Hepatocyte (in vitro differentiated cells): ENCODE measurements around the gene TSPYL4. TPM values are rescaled to one million over a fixed set of nuclear protein-coding genes. Genes with fewer than 3 reads are reported as not detected.

ENCODE experiments used
- DNase-seq: peaks from one replicate; pipeline ENCODE4 v3.0.0-alpha.2; 2016; ENCODE audit warnings: low spot score
- H2AFZ ChIP-seq: fragments of 200-600 bp; sonication (generic); 2 replicates; pipeline ENCODE4 v1.6.0; 2016; ENCODE audit warnings: antibody characterized with exemption, mild to moderate bottlenecking
- H3K27ac ChIP-seq: fragments of 200-600 bp; sonication (generic); 2 replicates; pipeline ENCODE4 v1.5.1; 2016; ENCODE audit warnings: mild to moderate bottlenecking
- H3K27me3 ChIP-seq: fragments of 200-600 bp; sonication (generic); 2 replicates; pipeline ENCODE4 v1.6.1; 2016
- H3K36me3 ChIP-seq: fragments of 200-600 bp; sonication (generic); replicated peaks from 2 replicates; pipeline ENCODE4 v1.5.1; 2016; ENCODE audit warnings: low read depth; ENCODE audit not compliant: insufficient read depth
- H3K4me1 ChIP-seq: fragments of 200-600 bp; sonication (generic); 2 replicates; pipeline ENCODE4 v1.5.1; 2016; ENCODE audit warnings: mild to moderate bottlenecking, moderate library complexity; ENCODE audit not compliant: insufficient read depth
- H3K4me2 ChIP-seq: fragments of 200-600 bp; sonication (generic); 2 replicates; pipeline ENCODE4 v1.6.0; 2016
- H3K4me3 ChIP-seq: fragments of 200-600 bp; sonication (generic); 2 replicates; pipeline ENCODE4 v1.5.1; 2016; ENCODE audit warnings: mild to moderate bottlenecking
- H3K79me2 ChIP-seq: fragments of 200-600 bp; sonication (generic); 2 replicates; pipeline ENCODE4 v1.6.0; 2017; ENCODE audit warnings: mild to moderate bottlenecking
- H3K9me2 ChIP-seq: fragments of 200-600 bp; sonication (generic); replicated peaks from 2 replicates; pipeline ENCODE4 v1.6.0; 2017; ENCODE audit warnings: mild to moderate bottlenecking; ENCODE audit not compliant: insufficient read depth
- H3K9me3 ChIP-seq: fragments of 200-600 bp; sonication (generic); 2 replicates; pipeline ENCODE4 v1.5.1; 2016; ENCODE audit warnings: low read depth, mild to moderate bottlenecking
- H4K20me1 ChIP-seq: fragments of 200-600 bp; sonication (generic); 2 replicates; pipeline ENCODE4 v1.6.0; 2016; ENCODE audit warnings: mild to moderate bottlenecking; ENCODE audit not compliant: insufficient read depth, poor library complexity, severe bottlenecking
- EZH2 ChIP-seq: fragments of 200-600 bp; sonication (generic); IDR thresholded peaks from 2 replicates; pipeline ENCODE4 v1.6.1; 2016; ENCODE audit warnings: antibody characterized with exemption, mild to moderate bottlenecking, borderline replicate concordance
- EZH2phosphoT487 ChIP-seq: fragments of 200-600 bp; sonication (generic); IDR thresholded peaks from one replicate; pipeline ENCODE4 v1.6.1; 2018; ENCODE audit warnings: antibody characterized with exemption, mild to moderate bottlenecking, low read depth, moderate library complexity; ENCODE audit not compliant: unreplicated experiment, severe bottlenecking
- WGBS: methylation state at CpG from one replicate; pipeline ENCODE4 v1.1.6; 2016; ENCODE audit warnings: low lambda C conversion rate; ENCODE audit errors: missing lambda C conversion rate; 5-methylcytosine and 5-hydroxymethylcytosine counted together
- polyA plus RNA-seq: library from polyadenylated mRNA; unstranded; fragments of >200 nt; fragmentation: Nextera tagmentation; extraction: Ambion mirVana; gene quantifications from 2 replicates; pipeline ENCODE4 v1.2.1, GENCODE V29; 2016
- total RNA-seq: library from RNA; depleted of rRNA; stranded (reverse); fragments of >200 nt; gene quantifications from 2 replicates; pipeline ENCODE4 v1.2.3, GENCODE V29; 2014
- TF ChIP-seq, protein P1 (sequence below): fragments of 200-600 bp; sonication (generic); IDR thresholded peaks from 2 replicates; pipeline ENCODE4 v1.5.1; 2016; ENCODE audit warnings: antibody characterized with exemption, mild to moderate bottlenecking; ENCODE audit not compliant: poor library complexity

Gene TSPYL4
- total and polyA plus RNA-seq, 2 experiments from 2014 or later: 11.9 to 25.3 TPM

DNA sequence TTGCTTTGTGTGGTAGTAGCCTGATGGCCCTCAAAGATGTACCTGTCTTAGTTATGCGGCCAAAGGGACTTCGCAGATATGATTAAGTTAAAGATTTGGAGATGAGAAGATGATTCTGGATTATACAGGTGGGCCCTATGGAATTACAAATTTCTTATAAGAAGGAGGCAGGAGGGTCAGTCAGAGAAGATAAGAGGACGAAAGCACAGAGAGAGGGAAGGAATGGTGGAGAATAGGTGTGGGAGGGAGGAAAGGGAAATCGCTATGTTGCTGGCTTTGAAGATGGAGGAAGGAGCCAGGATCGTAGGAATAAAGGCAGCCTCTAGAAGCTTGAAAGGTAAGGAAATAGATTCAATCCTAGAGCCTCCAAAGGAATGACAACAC lies 27.1 kb upstream of the TSPYL4 start:
- no peaks in the 10 kb centered on the region for H3K36me3 ChIP-seq
- H3K9me3 ChIP-seq: no peaks in the 10 kb centered on the region
- peak overlapping the region; percentile 88 for H3K27ac ChIP-seq
- peak overlapping the region; percentile 75 for H3K4me2 ChIP-seq
- peak overlapping the region; percentile 50 for H2AFZ ChIP-seq
- TF ChIP-seq, protein P1, sequence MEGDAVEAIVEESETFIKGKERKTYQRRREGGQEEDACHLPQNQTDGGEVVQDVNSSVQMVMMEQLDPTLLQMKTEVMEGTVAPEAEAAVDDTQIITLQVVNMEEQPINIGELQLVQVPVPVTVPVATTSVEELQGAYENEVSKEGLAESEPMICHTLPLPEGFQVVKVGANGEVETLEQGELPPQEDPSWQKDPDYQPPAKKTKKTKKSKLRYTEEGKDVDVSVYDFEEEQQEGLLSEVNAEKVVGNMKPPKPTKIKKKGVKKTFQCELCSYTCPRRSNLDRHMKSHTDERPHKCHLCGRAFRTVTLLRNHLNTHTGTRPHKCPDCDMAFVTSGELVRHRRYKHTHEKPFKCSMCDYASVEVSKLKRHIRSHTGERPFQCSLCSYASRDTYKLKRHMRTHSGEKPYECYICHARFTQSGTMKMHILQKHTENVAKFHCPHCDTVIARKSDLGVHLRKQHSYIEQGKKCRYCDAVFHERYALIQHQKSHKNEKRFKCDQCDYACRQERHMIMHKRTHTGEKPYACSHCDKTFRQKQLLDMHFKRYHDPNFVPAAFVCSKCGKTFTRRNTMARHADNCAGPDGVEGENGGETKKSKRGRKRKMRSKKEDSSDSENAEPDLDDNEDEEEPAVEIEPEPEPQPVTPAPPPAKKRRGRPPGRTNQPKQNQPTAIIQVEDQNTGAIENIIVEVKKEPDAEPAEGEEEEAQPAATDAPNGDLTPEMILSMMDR: no peak
- TF ChIP-seq EZH2 (no peak), EZH2phosphoT487 (no peak)
- WGBS: 93% methylated on average over 5 of the region's 5 CpGs
- peak overlapping the region; percentile 51 for H3K4me3 ChIP-seq
- no peak for DNase-seq
- H3K79me2 ChIP-seq: peaks cover 53% of the 10 kb centered on the region
- H3K9me2 ChIP-seq: no peaks in the 10 kb centered on the region
- peaks cover 30% of the 10 kb centered on the region for H4K20me1 ChIP-seq
- peaks cover 20% of the 10 kb centered on the region for H3K4me1 ChIP-seq
- no peaks in the 10 kb centered on the region for H3K27me3 ChIP-seq

- H3K27ac ChIP-seq: peak overlapping the region; percentile 88
- no peaks in the 10 kb centered on the region for H3K9me3 ChIP-seq
- H3K9me2 ChIP-seq: no peaks in the 10 kb centered on the region
- no peaks in the 10 kb centered on the region for H3K27me3 ChIP-seq
- no peaks in the 10 kb centered on the region for H3K36me3 ChIP-seq
- H4K20me1 ChIP-seq: peaks cover 36% of the 10 kb centered on the region
- no peak for TF ChIP-seq EZH2
- TF ChIP-seq, protein P1: no peak
- no peak for TF ChIP-seq EZH2phosphoT487
- H3K4me2 ChIP-seq: peak overlapping the region; percentile 75
- peaks cover 20% of the 10 kb centered on the region for H3K4me1 ChIP-seq
- WGBS: 29% methylated on average over 8 of the region's 8 CpGs
- peak overlapping the region; percentile 51 for H3K4me3 ChIP-seq
- peaks cover 59% of the 10 kb centered on the region for H3K79me2 ChIP-seq
- peak overlapping the region; percentile 50 for H2AFZ ChIP-seq
- DNase-seq: no peak
These were observed 26.5 kb upstream of the TSPYL4 start for GRCh38 chr6:116280161-116280932.

- TF ChIP-seq EZH2phosphoT487 (no peak), EZH2 (no peak)
- TF ChIP-seq, protein P1: peak; percentile 3
- Histone ChIP-seq H3K27me3 (no peaks in the 10 kb centered on the region), H3K4me1 (peaks cover 20% of the 10 kb centered on the region), H3K9me3 (no peaks in the 10 kb centered on the region), H3K4me2 (peak within 1 kb of the TSS; percentile 91), H3K36me3 (no peaks in the 10 kb centered on the region), H3K4me3 (peak within 1 kb of the TSS; percentile 70), H3K27ac (peak within 1 kb of the TSS; percentile 98), H2AFZ (peak within 1 kb of the TSS; percentile 50), H4K20me1 (peaks cover 45% of the 10 kb centered on the region), H3K9me2 (no peaks in the 10 kb centered on the region), H3K79me2 (peaks cover 67% of the 10 kb centered on the region)
- DNase-seq: peak; percentile 98
- under 1% methylated on average over 67 of the region's 71 CpGs for WGBS
These were observed 25.6 kb upstream of the TSPYL4 start, which contains the start of gene TSPYL1 for GRCh38 chr6:116279232-116280160. TSS of gene TSPYL1 (minus strand) at chr6:116279930. CDS start at chr6:116279830, 100 bp downstream.
